Gastrocnemius medialis (tissue), 4 donors: ENCODE measurements around the gene RAPSN. TPM values are rescaled to one million over a fixed set of nuclear protein-coding genes. Genes with fewer than 3 reads are reported as not detected.
A peak's percentile ranks its signal among the peaks of the same experiment; 100 is the strongest.

Source experiments
- ATAC-seq, 2 donors: fragments of 150-250 bp; one replicate each; pipeline ENCODE4 v1.9.1; 2016
- DNase-seq, 2 donors: peaks; one replicate each; pipeline ENCODE4 v3.0.0-alpha.2; 2019
- H3K27ac ChIP-seq, 4 donors: fragments of 200-600 bp; sonication (generic); 1 replicate in 1 of 4; 2 replicates in 3 of 4; pipeline ENCODE4 v1.5.1; 2016 to 2018; ENCODE audit warnings: mild to moderate bottlenecking in 2 of 4, moderate library complexity in 1 of 4
- H3K27me3 ChIP-seq, 3 donors: fragments of 200-600 bp; sonication (generic) in 2 of 3; 1 replicate in 1 of 3; 2 replicates in 2 of 3; pipeline versions ENCODE4 v1.5.1 to v1.6.0; 2016 to 2019; ENCODE audit warnings: mild to moderate bottlenecking in 1 of 3, moderate library complexity in 1 of 3
- H3K36me3 ChIP-seq, 2 donors: fragments of 200-600 bp; sonication (generic) in 1 of 2; one replicate each; pipeline ENCODE4 v1.5.1; 2017 to 2018
- H3K4me1 ChIP-seq, 2 donors: fragments of 200-600 bp; sonication (generic) in 1 of 2; one replicate each; pipeline ENCODE4 v1.5.1; 2016 to 2017; ENCODE audit warnings: mild to moderate bottlenecking in 2 of 2
- H3K4me3 ChIP-seq, 4 donors: fragments of 200-600 bp; sonication (generic) in 3 of 4; 1 replicate in 1 of 4; 2 replicates in 3 of 4; pipeline ENCODE4 v1.5.1; 2016 to 2019; ENCODE audit warnings: mild to moderate bottlenecking in 2 of 4
- H3K9me3 ChIP-seq, 3 donors: fragments of 200-600 bp; sonication (generic) in 2 of 3; 1 replicate in 1 of 3; 2 replicates in 2 of 3; pipeline ENCODE4 v1.5.1; 2016 to 2019
- CTCF ChIP-seq, 5 experiments: fragments of 450-650 bp in 3 of 5; fragments of 200-600 bp in 2 of 5; sonication (generic) in 2 of 5; IDR thresholded peaks in 4 of 5; conservative IDR thresholded peaks in 1 of 5; 1 replicate in 4 of 5; 2 replicates in 1 of 5; pipeline ENCODE4 v1.5.1; 2016 to 2019; ENCODE audit warnings: antibody characterized with exemption in 5 of 5, mild to moderate bottlenecking in 3 of 5, moderate library complexity in 3 of 5
- POLR2A ChIP-seq, 2 donors: fragments of 450-650 bp; IDR thresholded peaks; one replicate each; pipeline ENCODE4 v1.6.1; 2017; ENCODE audit warnings: antibody characterized with exemption in 2 of 2, mild to moderate bottlenecking in 2 of 2, moderate library complexity in 2 of 2
- in situ Hi-C, 4 donors: fragments of 200-750 bp; cut with MboI; loops; one replicate each; pipeline versions ENCODE4 v1.15.0 to v1.8.0; 2017; ENCODE audit warnings: low sequenced_read_pairs in 4 of 4
- intact Hi-C: fragments of 100-400 bp; cut with DNase I; formaldehyde crosslinking; loops from one replicate; pipeline ENCODE4 v1.15.1; 2023; ENCODE audit warnings: low total_unique reads
- total RNA-seq, 4 donors: library from RNA; depleted of rRNA; stranded (reverse); fragments of >200 nt; gene quantifications; one replicate each; pipeline versions ENCODE4 v1.1.0 to v1.2.3, GENCODE V29; 2016

The RAPSN gene
- total RNA-seq, 4 donors from 2014 or later: 48.9 to 68.6 (median 59.4) TPM

- no peak for ATAC-seq
- H3K36me3 ChIP-seq: no peaks in the 10 kb centered on the region
- no peak for DNase-seq
- intact Hi-C loops (no loop called here), in situ Hi-C loops (no loop called here)
- H3K9me3 ChIP-seq: no peaks in the 10 kb centered on the region
- TF ChIP-seq CTCF (IDR thresholded peaks at IDR 0.05 in 4 of 5, conservative IDR thresholded peaks at IDR 0.05 in 1 of 5) (no peak), POLR2A (IDR thresholded peaks at IDR 0.05) (peak in 1 of 2 donors; percentile 22)
- peak overlapping the region in 1 of 4 donors; percentile 18 for H3K4me3 ChIP-seq
- peaks cover 6 to 22% of the 10 kb centered on the region in 2 donors for H3K4me1 ChIP-seq
- H3K27ac ChIP-seq: peak overlapping the region; percentile 72 to 82 (median 80)
- H3K27me3 ChIP-seq: no peaks in the 10 kb centered on the region
These were observed 54.4 kb downstream of the RAPSN start for GRCh38 chr11:47394322-47395222.

DNA sequence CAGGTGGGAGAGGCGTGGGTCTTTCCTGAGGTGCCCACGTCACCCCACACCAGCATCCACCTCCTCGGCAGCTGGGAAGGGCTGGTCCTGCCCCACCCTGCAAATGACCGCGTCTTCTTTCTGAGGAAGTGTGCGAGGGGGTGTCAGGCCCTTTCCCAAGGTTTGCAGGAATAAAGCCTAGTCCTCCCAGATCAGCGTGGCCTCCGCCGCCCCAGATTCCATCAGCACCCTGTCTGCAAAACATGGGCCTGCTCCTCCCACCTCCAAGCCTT lies 55.0 kb downstream of the RAPSN start:
- peak overlapping the region in 3 of 4 donors; percentile 78 to 82 (median 82) for H3K27ac ChIP-seq
- in situ Hi-C loops: no loop called here
- H3K27me3 ChIP-seq: no peaks in the 10 kb centered on the region
- H3K4me1 ChIP-seq: peaks cover 6 to 22% of the 10 kb centered on the region in 2 donors
- DNase-seq (no peak), ATAC-seq (no peak)
- TF ChIP-seq CTCF (IDR thresholded peaks at IDR 0.05 in 4 of 5, conservative IDR thresholded peaks at IDR 0.05 in 1 of 5) (no peak), POLR2A (IDR thresholded peaks at IDR 0.05) (no peak)
- no peak overlapping the region for H3K4me3 ChIP-seq
- H3K36me3 ChIP-seq: no peaks in the 10 kb centered on the region
- no peaks in the 10 kb centered on the region for H3K9me3 ChIP-seq
- intact Hi-C loops: no loop called here

- peak overlapping the region; percentile 49 to 82 (median 80) for H3K27ac ChIP-seq
- peak; percentile 57 to 77 for DNase-seq
- TF ChIP-seq CTCF (IDR thresholded peaks at IDR 0.05 in 4 of 5, conservative IDR thresholded peaks at IDR 0.05 in 1 of 5): no peak
- no peak for TF ChIP-seq POLR2A (IDR thresholded peaks at IDR 0.05)
These were observed 55.5 kb downstream of the RAPSN start for GRCh38 chr11:47393163-47394049.

GRCh38 chr11:47392546-47393162 lies 56.3 kb downstream of the RAPSN start:
- TF ChIP-seq POLR2A (IDR thresholded peaks at IDR 0.05) (no peak), CTCF (IDR thresholded peaks at IDR 0.05 in 4 of 5, conservative IDR thresholded peaks at IDR 0.05 in 1 of 5) (no peak)
- no peak for DNase-seq
- ATAC-seq: no peak
- Histone ChIP-seq H3K27me3 (no peaks in the 10 kb centered on the region), H3K4me3 (no peak overlapping the region), H3K9me3 (no peaks in the 10 kb centered on the region), H3K27ac (peak overlapping the region in 3 of 4 donors; percentile 78 to 82 (median 82)), H3K4me1 (peaks cover 6 to 22% of the 10 kb centered on the region in 2 donors), H3K36me3 (no peaks in the 10 kb centered on the region)
- intact Hi-C loops (no loop called here), in situ Hi-C loops (no loop called here)

More at GRCh38 chr11:47393163-47394049, 55.5 kb downstream of the RAPSN start:
- intact Hi-C loops (no loop called here), in situ Hi-C loops (no loop called here)
- peak overlapping the region in 1 of 4 donors; percentile 7 for H3K4me3 ChIP-seq
- peak; percentile 89 to 92 for ATAC-seq
- H3K9me3 ChIP-seq: no peaks in the 10 kb centered on the region
- H3K27me3 ChIP-seq: no peaks in the 10 kb centered on the region
- no peaks in the 10 kb centered on the region for H3K36me3 ChIP-seq
- H3K4me1 ChIP-seq: peaks cover 6 to 22% of the 10 kb centered on the region in 2 donors
